NCI-H1105 treated with DMSO at 0.1 percent for 48 hours (cell line): Measurements from ENCODE around the gene ACP4.
"Not testable (repeated sequence)": the region's sequence is repeated elsewhere in the genome, so short reads cannot be mapped to it uniquely, and the experiment has no call there.

Experiments used
- DNase-seq: peaks from one replicate; lab custom pipeline; 2025; lab: John Stamatoyannopoulos, UW

Gene ACP4

GRCh38 chr19:50797429-50797780 lies 7.2 kb downstream of the ACP4 start:
- DNase-seq, result no peak

GRCh38 chr19:50797781-50798658 lies 7.8 kb downstream of the ACP4 start:
- no peak for DNase-seq

- DNase-seq, result no peak
Observed at GRCh38 chr19:50798659-50799546, 8.7 kb downstream of the ACP4 start.

GRCh38 chr19:50799547-50799851 lies 9.3 kb downstream of the ACP4 start:
- DNase-seq, result no peak

GRCh38 chr19:50801107-50801506 lies 10.9 kb downstream of the ACP4 start:
- no peak for DNase-seq

GRCh38 chr19:50803633-50804419 lies 13.6 kb downstream of the ACP4 start:
- peak; percentile 65 for DNase-seq

GRCh38 chr19:50804420-50805272 lies 14.4 kb downstream of the ACP4 start:
- peak; percentile 99 for DNase-seq

GRCh38 chr19:50808856-50809255 lies 18.6 kb downstream of the ACP4 start:
- DNase-seq, result no peak

- not testable (repeated sequence) for DNase-seq
Observed at GRCh38 chr19:50811622-50812238, 21.5 kb downstream of the ACP4 start.

GRCh38 chr19:50812474-50812873 lies 22.3 kb downstream of the ACP4 start:
- no peak for DNase-seq

- DNase-seq, result no peak
Observed at GRCh38 chr19:50814883-50815282, 24.7 kb downstream of the ACP4 start.

GRCh38 chr19:50815439-50815838 lies 25.2 kb downstream of the ACP4 start:
- DNase-seq, result no peak

GRCh38 chr19:50817941-50818858 lies 28.0 kb downstream of the ACP4 start:
- peak; percentile 59 for DNase-seq

GRCh38 chr19:50818859-50819472 lies 28.8 kb downstream of the ACP4 start:
- DNase-seq, result no peak

- DNase-seq, result no peak
Observed at GRCh38 chr19:50819636-50820035, 29.4 kb downstream of the ACP4 start.

- DNase-seq, result no peak
Observed at GRCh38 chr19:50820086-50820485, 29.9 kb downstream of the ACP4 start.

- DNase-seq, result no peak
Observed at GRCh38 chr19:50820549-50821247, 30.5 kb downstream of the ACP4 start.

- DNase-seq, result no peak
Observed at GRCh38 chr19:50821248-50821612, 31.0 kb downstream of the ACP4 start.

- no peak for DNase-seq
Observed at GRCh38 chr19:50821622-50822021, 31.4 kb downstream of the ACP4 start.
